ENCODE measurements around the gene MEI4. TPM values are rescaled to one million over a fixed set of nuclear protein-coding genes. Genes with fewer than 3 reads are reported as not detected.
"Not testable (repeated sequence)": the region's sequence is repeated elsewhere in the genome, so short reads cannot be mapped to it uniquely, and the experiment has no call there.

MEI4 gene
- total RNA-seq, 1 experiment from 2014 or later, result 0.38 TPM

DNA sequence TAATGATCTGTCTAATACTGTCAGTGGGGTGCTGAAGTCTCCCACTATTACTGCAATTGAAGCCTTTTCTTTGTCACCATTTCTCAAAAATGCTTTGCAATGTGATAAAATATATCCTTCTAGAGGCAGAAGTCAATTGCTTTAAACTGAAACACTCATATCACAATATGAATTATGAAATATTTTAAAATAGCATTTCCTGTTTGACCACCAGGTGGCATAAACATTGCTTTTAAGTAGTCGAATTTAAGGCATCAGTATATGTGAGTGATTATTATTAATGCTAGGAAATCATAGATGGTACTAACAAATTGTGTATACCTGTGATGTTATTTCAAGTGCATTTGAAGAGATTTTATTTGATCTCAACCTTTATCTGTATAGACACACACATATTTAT lies 87.5 kb downstream of the MEI4 start:
- Histone ChIP-seq H3K27me3 (ENCODE audit: control insufficient read depth, insufficient read depth, low read length) (no peaks in the 10 kb centered on the region), H3K36me3 (replicated peaks; ENCODE audit: control insufficient read depth, insufficient read depth, low read length) (no peaks in the 10 kb centered on the region), H3K4me3 (ENCODE audit: insufficient read depth, low read depth, low read length) (no peak overlapping the region)
- DNase-seq, result peak; percentile 6

DNA sequence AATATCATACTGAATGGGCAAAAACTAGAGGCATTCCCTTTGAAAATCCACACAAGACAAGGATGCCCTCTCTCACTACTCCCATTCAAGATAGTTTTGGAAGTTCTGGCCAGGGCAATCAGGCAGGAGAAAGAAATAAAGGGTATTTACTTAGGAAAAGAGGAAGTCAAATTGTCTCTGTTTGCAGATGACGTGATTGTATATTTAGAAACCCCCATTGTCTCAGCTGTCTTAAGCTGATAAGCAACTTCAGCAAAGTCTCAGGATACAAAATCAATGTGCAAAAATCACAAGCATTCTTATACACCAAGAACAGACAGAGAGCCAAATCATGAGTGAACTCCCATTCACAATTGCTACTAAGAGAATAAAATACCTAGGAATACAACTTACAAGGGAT lies 99.3 kb downstream of the MEI4 start:
- not testable (repeated sequence) for DNase-seq; H3K36me3 ChIP-seq (replicated peaks; ENCODE audit: control insufficient read depth, insufficient read depth, low read length); H3K4me3 ChIP-seq (ENCODE audit: insufficient read depth, low read depth, low read length); H3K27me3 ChIP-seq (ENCODE audit: control insufficient read depth, insufficient read depth, low read length)

DNA sequence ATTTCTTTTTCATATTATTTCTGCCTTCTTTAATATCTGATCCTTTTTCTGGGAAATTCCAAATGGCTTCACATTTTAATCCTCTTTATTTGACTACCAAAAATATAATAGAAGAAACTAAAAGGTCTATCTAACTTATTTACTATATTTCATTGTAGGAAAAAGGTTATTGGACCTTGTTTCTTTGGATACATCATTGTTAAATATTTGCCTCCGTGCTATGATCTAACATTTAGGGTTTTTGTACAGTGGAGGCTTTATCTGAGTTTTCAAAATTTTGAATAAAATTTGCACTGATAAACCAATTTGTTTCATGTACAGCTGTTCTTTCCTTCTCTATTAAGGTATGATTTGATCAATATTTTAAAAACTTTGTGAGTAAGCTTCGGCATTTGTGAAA lies 109.5 kb downstream of the MEI4 start:
- no peak for DNase-seq
- H3K36me3 ChIP-seq (replicated peaks; ENCODE audit: control insufficient read depth, insufficient read depth, low read length), result no peaks in the 10 kb centered on the region

DNA sequence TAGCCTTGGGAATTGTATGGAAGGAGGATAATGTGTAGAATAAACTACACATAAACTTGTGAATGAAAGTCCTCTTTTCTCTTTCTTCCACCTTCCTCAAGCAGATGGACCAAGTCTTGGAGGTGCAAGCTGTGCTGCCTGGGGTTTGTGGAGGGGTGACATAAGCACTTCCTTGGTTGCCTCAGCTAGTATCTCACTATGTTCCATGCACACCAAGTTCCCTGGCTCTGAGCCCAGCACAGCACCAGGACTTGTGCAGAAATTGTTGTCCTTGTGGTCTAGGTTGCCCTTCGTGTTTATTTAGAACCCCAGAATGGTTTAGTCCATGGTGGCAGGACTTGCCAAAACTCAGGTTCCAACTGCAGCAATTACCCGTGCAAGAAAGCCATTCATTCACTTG lies 110.3 kb downstream of the MEI4 start:
- Histone ChIP-seq H3K36me3 (replicated peaks; ENCODE audit: control insufficient read depth, insufficient read depth, low read length) (no peaks in the 10 kb centered on the region), H3K4me3 (ENCODE audit: insufficient read depth, low read depth, low read length) (no peak overlapping the region), H3K27me3 (ENCODE audit: control insufficient read depth, insufficient read depth, low read length) (no peaks in the 10 kb centered on the region)
- DNase-seq, result no peak

More for the DNA sequence above, 109.5 kb downstream of the MEI4 start:
- no peaks in the 10 kb centered on the region for H3K27me3 ChIP-seq (ENCODE audit: control insufficient read depth, insufficient read depth, low read length)
- no peak overlapping the region for H3K4me3 ChIP-seq (ENCODE audit: insufficient read depth, low read depth, low read length)

DNA sequence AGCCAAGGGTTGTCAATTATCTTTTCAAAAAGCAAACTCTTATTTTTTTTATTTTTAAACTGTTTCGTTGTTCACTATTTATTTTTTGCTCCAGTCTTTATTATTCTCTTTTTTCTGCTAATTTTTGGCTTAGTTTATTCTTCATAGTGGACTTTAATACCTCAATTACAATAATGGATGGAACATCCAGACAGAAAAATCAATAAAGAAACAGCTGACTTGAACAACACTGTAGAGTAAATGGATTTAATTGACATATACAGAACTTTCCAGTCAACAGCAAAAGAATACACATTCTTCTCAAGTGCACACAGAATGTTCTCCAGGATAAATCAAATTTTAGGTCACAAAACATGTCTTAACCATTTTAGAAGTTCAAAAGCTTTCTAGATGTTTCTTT lies 111.5 kb downstream of the MEI4 start:
- no peaks in the 10 kb centered on the region for H3K36me3 ChIP-seq (replicated peaks; ENCODE audit: control insufficient read depth, insufficient read depth, low read length)
- H3K27me3 ChIP-seq (ENCODE audit: control insufficient read depth, insufficient read depth, low read length), result no peaks in the 10 kb centered on the region
- no peak for DNase-seq
- H3K4me3 ChIP-seq (ENCODE audit: insufficient read depth, low read depth, low read length), result no peak overlapping the region

DNA sequence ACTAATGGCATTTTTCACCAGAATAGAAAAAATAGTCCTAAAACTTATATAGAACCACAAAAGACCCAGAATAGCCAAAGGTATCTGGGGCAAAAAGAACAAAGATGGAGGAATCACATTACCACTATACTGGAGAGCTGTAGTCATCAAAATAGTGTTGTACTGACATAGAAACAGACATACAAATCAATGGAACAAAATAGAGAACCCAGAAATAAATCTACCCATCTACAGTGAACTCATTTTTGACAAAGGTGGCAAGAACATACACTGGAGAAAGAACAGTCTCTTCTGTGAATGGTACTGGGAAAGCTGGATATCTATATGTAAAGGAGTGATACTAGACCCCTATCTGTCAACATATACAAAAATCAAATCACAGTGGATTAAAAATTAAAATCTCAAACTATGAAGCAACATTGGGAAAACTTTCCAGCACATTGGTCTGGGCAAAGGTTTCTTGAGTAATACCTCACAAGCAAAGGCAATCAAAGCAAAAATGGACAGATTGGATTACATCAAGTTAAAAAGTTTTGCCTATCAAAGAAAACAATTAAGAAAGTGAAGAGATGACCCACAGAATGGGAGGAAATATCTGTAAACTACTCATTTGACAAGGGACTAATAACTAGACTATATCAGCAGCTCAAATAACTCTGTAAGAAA lies 120.5 kb downstream of the MEI4 start:
- Histone ChIP-seq H3K4me3 (ENCODE audit: insufficient read depth, low read depth, low read length) (no peak overlapping the region), H3K36me3 (replicated peaks; ENCODE audit: control insufficient read depth, insufficient read depth, low read length) (no peaks in the 10 kb centered on the region), H3K27me3 (ENCODE audit: control insufficient read depth, insufficient read depth, low read length) (no peaks in the 10 kb centered on the region; the same call in 1 of the 2 replicates)
- DNase-seq, result no peak

DNA sequence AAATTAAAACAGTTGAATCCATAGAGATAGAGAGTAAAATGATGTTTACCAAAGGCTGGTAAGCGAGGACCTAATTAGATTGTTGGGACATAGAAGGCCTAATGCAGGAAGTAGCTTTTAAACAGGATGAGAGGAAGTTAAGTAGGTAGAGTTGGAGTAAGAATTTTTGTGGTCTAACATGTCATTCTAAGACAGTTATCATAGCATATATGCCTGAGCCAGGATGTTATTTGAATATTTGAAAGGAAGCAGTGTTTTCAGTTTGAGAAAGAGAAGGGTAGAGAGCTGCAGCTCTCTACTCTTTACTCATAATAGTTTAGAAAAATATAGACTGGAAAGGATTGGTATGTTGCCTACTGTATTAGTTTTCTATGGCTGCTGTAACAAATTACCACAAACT lies 121.6 kb downstream of the MEI4 start:
- Histone ChIP-seq H3K4me3 (ENCODE audit: insufficient read depth, low read depth, low read length) (no peak overlapping the region), H3K36me3 (replicated peaks; ENCODE audit: control insufficient read depth, insufficient read depth, low read length) (no peaks in the 10 kb centered on the region), H3K27me3 (ENCODE audit: control insufficient read depth, insufficient read depth, low read length) (peaks cover 1% of the 10 kb centered on the region; the same call in 1 of the 2 replicates)
- no peak for DNase-seq

DNA sequence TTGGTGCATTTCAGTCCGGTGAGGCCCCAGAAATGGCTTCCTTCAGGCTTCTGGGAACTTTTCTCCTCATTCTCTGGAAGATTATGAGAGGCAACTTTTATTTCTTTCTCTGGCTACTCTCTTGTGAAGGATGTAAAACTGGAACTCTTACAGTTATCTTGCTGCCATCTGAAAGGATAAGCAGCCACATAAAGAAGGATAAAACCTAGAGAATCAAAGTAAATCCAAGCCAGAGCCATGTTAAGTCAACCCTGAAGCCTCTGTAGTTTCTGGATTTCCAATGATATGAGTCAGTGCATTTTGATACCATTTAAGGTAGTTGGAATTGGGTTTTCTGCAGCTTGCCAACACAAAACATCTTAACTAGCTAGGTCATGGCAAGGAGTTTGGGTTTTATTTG lies 123.6 kb downstream of the MEI4 start:
- no peak for DNase-seq
- Histone ChIP-seq H3K4me3 (ENCODE audit: insufficient read depth, low read depth, low read length) (no peak overlapping the region), H3K27me3 (ENCODE audit: control insufficient read depth, insufficient read depth, low read length) (peaks cover 1% of the 10 kb centered on the region; the same call in 1 of the 2 replicates), H3K36me3 (replicated peaks; ENCODE audit: control insufficient read depth, insufficient read depth, low read length) (no peaks in the 10 kb centered on the region)

DNA sequence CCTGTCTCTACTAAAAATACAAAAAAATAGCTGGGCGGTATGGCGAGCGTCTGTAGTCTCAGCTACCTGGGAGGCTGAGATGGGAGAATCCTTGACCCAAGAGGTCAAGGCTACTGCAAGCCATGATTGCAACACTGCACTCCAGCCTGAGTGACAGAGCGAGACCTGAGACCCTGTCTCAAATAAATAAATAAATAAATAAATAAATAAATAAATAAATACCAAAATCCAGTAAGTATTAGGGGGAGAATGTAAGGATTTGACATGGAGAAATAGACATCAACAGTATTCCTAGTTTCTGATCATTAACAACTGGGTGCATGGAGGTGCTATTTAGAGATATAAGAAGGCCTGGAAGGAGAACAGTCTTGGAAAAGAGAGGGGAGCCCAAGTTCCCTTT lies 125.7 kb downstream of the MEI4 start:
- DNase-seq, result no peak
- H3K4me3 ChIP-seq (ENCODE audit: insufficient read depth, low read depth, low read length), result no peak overlapping the region
- H3K36me3 ChIP-seq (replicated peaks; ENCODE audit: control insufficient read depth, insufficient read depth, low read length), result no peaks in the 10 kb centered on the region
- H3K27me3 ChIP-seq (ENCODE audit: control insufficient read depth, insufficient read depth, low read length), result peaks cover 1% of the 10 kb centered on the region; the same call in 1 of the 2 replicates

DNA sequence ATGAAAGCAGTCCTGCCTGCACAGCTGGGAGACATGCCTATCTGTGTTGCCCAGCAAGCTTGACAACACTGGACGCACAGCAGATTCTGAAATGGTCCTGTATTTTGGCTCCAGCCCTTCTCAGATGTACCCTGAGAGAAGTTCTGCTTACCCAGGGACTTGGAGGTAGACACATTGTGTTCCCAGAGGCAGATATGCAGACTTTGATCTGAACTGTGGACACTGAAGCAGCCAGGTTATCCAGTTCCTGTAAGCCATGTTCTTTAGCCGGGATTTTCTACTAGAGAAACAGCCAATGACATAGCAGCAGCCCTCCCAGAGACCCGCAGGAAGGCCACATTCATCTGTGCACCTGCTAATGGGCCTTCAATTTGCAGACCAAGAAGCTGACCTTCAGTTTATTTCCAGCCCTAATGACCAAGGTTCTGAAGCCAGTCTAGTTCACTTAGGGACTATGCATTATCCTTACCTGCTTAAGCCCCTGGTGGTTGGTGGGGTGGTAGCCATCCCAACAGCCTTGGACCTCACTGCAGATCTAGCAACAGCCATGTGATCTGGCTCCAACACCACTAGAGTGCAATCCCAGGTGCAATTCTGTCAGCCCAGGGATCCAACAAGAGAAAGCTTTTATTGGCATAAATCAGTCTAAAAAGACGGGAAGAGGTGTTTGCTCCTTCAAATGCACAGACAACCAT lies 134.2 kb downstream of the MEI4 start:
- Histone ChIP-seq H3K27me3 (ENCODE audit: control insufficient read depth, insufficient read depth, low read length) (no peaks in the 10 kb centered on the region), H3K36me3 (replicated peaks; ENCODE audit: control insufficient read depth, insufficient read depth, low read length) (no peaks in the 10 kb centered on the region), H3K4me3 (ENCODE audit: insufficient read depth, low read depth, low read length) (no peak overlapping the region)
- DNase-seq, result peak; percentile 2

DNA sequence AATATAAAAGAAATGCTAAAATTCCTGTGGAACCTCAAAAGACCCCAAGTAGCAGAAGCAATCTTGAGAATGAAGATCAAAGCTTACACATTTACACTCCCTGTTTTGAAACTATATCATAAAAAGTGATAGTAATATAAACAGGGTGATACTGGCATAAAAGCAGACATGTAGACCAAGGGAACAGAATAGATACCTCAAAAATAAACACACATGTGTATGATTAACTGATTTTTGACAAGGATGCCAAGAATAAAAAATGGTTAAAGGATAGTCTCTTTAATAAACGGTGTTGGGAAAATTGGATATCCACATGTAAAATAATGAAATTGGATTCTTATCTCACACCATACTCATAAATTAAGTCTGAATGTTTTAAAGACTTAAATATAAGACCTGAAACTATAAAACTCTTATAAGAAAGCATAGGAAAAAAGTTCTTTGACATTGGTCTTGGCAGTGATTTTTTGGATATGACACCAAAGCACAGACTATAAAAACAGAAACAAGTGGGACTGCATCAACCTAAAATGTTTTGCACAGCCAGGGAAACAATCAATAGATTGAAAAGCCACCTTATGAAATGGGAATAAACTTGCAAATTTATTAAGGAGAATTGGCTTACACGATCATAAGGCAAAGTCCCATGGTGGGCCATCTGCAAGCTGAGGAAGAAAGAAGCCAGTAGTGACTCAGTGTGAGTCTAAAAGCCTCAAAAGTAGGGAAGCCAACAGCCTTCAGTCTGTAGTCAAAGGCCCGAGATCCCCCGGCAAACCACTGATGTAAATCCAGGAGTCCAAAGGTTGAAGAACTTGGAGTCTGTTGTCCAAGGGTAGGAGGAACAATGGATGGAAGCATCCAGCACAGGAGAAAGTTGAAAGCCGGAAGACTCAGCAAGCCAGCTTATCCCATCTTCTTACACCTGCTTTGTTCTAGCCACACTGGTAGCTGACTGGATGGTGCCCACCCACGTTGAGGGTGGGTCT lies 144.3 kb downstream of the MEI4 start:
- no peak for DNase-seq
- no peaks in the 10 kb centered on the region for H3K36me3 ChIP-seq (replicated peaks; ENCODE audit: control insufficient read depth, insufficient read depth, low read length)
- H3K4me3 ChIP-seq (ENCODE audit: insufficient read depth, low read depth, low read length), result no peak overlapping the region
- no peaks in the 10 kb centered on the region for H3K27me3 ChIP-seq (ENCODE audit: control insufficient read depth, insufficient read depth, low read length)

DNA sequence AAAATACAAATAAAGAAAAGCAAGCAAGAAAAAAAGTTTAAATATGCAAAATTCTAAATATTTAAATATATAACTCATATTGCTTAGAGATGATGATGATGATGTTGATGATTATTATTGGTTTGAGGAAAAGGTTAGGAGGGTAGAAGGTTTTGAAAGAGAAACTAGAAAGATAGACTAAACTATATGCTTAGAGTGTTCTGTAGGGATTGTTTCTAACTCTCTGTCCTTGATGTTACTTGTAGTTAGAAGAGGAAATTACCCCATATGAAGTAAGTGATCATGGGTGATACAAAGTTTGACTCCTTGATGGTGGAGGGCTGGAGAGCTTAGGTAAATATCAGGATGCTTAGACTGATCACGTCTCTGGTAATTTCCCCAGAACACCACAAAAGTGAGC lies 159.5 kb downstream of the MEI4 start:
- no peak for DNase-seq
- H3K36me3 ChIP-seq (replicated peaks; ENCODE audit: control insufficient read depth, insufficient read depth, low read length), result no peaks in the 10 kb centered on the region
- H3K27me3 ChIP-seq (ENCODE audit: control insufficient read depth, insufficient read depth, low read length), result no peaks in the 10 kb centered on the region
- no peak overlapping the region for H3K4me3 ChIP-seq (ENCODE audit: insufficient read depth, low read depth, low read length)

DNA sequence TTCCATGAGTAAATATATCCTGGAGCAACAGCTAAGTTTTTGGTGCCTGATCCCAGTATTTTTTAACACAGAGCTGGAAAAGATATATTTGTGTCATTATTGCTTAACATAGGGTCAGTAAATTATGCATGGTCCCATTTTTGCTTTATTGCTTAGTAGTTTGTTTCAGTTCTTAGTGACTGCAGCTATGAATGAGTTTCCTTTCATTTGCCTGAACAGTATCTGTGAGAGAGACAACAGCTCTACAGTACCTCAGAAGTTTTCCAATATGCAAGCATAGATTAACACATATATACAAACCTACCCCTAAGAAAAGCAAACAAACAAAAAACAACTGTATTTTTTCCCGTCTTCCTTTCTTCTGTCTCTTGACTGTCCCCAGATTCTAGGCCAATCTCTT lies 160.3 kb downstream of the MEI4 start:
- H3K27me3 ChIP-seq (ENCODE audit: control insufficient read depth, insufficient read depth, low read length), result no peaks in the 10 kb centered on the region

DNA sequence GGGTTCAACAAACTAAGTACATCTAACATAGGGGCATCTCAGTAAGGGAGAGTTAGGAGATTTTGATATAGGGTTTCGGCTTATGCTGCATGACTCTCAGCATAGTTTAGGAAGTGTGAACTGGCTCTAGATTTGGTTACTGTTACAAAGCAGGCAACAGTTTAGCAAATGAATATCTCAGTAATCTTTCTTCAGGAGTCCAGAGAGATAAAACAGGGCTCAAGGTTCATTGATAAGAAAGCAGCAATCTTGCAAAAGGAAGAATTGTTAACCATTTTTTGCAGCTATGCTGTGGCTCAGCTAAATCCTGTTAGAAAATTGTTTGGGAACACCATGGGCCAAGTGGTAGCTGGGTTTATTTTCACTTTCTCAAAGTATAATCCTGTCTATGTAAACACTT lies 161.3 kb downstream of the MEI4 start:
- Histone ChIP-seq H3K4me3 (ENCODE audit: insufficient read depth, low read depth, low read length) (no peak overlapping the region), H3K27me3 (ENCODE audit: control insufficient read depth, insufficient read depth, low read length) (no peaks in the 10 kb centered on the region), H3K36me3 (replicated peaks; ENCODE audit: control insufficient read depth, insufficient read depth, low read length) (no peaks in the 10 kb centered on the region)
- no peak for DNase-seq

More for the DNA sequence above, 160.3 kb downstream of the MEI4 start:
- Histone ChIP-seq H3K4me3 (ENCODE audit: insufficient read depth, low read depth, low read length) (no peak overlapping the region), H3K36me3 (replicated peaks; ENCODE audit: control insufficient read depth, insufficient read depth, low read length) (no peaks in the 10 kb centered on the region)
- DNase-seq, result no peak
